ENCODE results near the gene SMKR1.
A peak's percentile ranks its signal among the peaks of the same experiment; 100 is the strongest.
"Not testable (repeated sequence)": the region's sequence is repeated elsewhere in the genome, so short reads cannot be mapped to it uniquely, and the experiment has no call there.

Gene SMKR1

GRCh38 chr7:129471402-129471827, 30.9 kb upstream of the SMKR1 start:
- H3K27me3 Mint-ChIP-seq = no peaks in the 10 kb centered on the region
- no peak overlapping the region for H3K27ac Mint-ChIP-seq
- no peak for ATAC-seq
- no peaks in the 10 kb centered on the region for H3K4me1 Mint-ChIP-seq
- DNase-seq = no peak
- H3K4me3 Mint-ChIP-seq = no peak overlapping the region
- no peaks in the 10 kb centered on the region for H3K9me3 Mint-ChIP-seq

- H3K4me3 Mint-ChIP-seq, H3K4me1 Mint-ChIP-seq, ATAC-seq, H3K27ac Mint-ChIP-seq, DNase-seq, H3K9me3 Mint-ChIP-seq, H3K27me3 Mint-ChIP-seq: not testable (repeated sequence)
Observed at GRCh38 chr7:129475931-129476330, 26.4 kb upstream of the SMKR1 start.

- H3K27me3 Mint-ChIP-seq, ATAC-seq, H3K9me3 Mint-ChIP-seq, H3K4me3 Mint-ChIP-seq, H3K27ac Mint-ChIP-seq, DNase-seq, H3K4me1 Mint-ChIP-seq: not testable (repeated sequence)
Observed at GRCh38 chr7:129476398-129476797, 25.9 kb upstream of the SMKR1 start.

GRCh38 chr7:129479831-129480230, 22.5 kb upstream of the SMKR1 start:
- DNase-seq = no peak
- Mint-ChIP-seq H3K27me3 (no peaks in the 10 kb centered on the region), H3K4me1 (no peaks in the 10 kb centered on the region), H3K4me3 (no peak overlapping the region), H3K27ac (no peak overlapping the region), H3K9me3 (no peaks in the 10 kb centered on the region)
- no peak for ATAC-seq

- no peak for ATAC-seq
- no peak overlapping the region for H3K27ac Mint-ChIP-seq
- no peak overlapping the region for H3K4me3 Mint-ChIP-seq
- no peaks in the 10 kb centered on the region for H3K4me1 Mint-ChIP-seq
- H3K9me3 Mint-ChIP-seq = no peaks in the 10 kb centered on the region
- H3K27me3 Mint-ChIP-seq = no peaks in the 10 kb centered on the region
- DNase-seq = no peak
Observed at GRCh38 chr7:129480674-129481363, 21.5 kb upstream of the SMKR1 start.

GRCh38 chr7:129481376-129481775, 21.0 kb upstream of the SMKR1 start:
- DNase-seq, H3K27me3 Mint-ChIP-seq, H3K4me1 Mint-ChIP-seq, H3K27ac Mint-ChIP-seq, ATAC-seq, H3K4me3 Mint-ChIP-seq, H3K9me3 Mint-ChIP-seq: not testable (repeated sequence)

GRCh38 chr7:129482781-129483180, 19.6 kb upstream of the SMKR1 start:
- no peak overlapping the region for H3K27ac Mint-ChIP-seq
- ATAC-seq = no peak
- H3K27me3 Mint-ChIP-seq = no peaks in the 10 kb centered on the region
- no peak for DNase-seq
- no peaks in the 10 kb centered on the region for H3K9me3 Mint-ChIP-seq
- no peak overlapping the region for H3K4me3 Mint-ChIP-seq
- no peaks in the 10 kb centered on the region for H3K4me1 Mint-ChIP-seq

GRCh38 chr7:129489491-129489890, 12.8 kb upstream of the SMKR1 start:
- Mint-ChIP-seq H3K9me3 (peaks cover 0 to 5% of the 10 kb centered on the region in 2 donors), H3K4me1 (peaks cover 7% of the 10 kb centered on the region), H3K27me3 (peaks cover 6% of the 10 kb centered on the region), H3K27ac (no peak overlapping the region), H3K4me3 (no peak overlapping the region)
- no peak for ATAC-seq
- DNase-seq = no peak

- DNase-seq = no peak
- Mint-ChIP-seq H3K27me3 (peaks cover 14% of the 10 kb centered on the region), H3K4me3 (no peak overlapping the region), H3K9me3 (peaks cover 0 to 5% of the 10 kb centered on the region in 2 donors), H3K27ac (no peak overlapping the region), H3K4me1 (peaks cover 13% of the 10 kb centered on the region)
- ATAC-seq = no peak
Observed at GRCh38 chr7:129492391-129492790, 9.9 kb upstream of the SMKR1 start.

GRCh38 chr7:129493555-129493954, 8.8 kb upstream of the SMKR1 start:
- Mint-ChIP-seq H3K4me1 (peaks cover 13% of the 10 kb centered on the region), H3K27me3 (peaks cover 21% of the 10 kb centered on the region), H3K9me3 (peaks cover 0 to 5% of the 10 kb centered on the region in 2 donors), H3K4me3 (no peak overlapping the region), H3K27ac (no peak overlapping the region)
- DNase-seq (no peak), ATAC-seq (no peak)

- Mint-ChIP-seq H3K27me3 (peaks cover 17% of the 10 kb centered on the region), H3K9me3 (peaks cover 0 to 2% of the 10 kb centered on the region in 2 donors), H3K27ac (no peak overlapping the region), H3K4me3 (no peak overlapping the region), H3K4me1 (peaks cover 13% of the 10 kb centered on the region)
- peak; percentile 50 for ATAC-seq
- no peak for DNase-seq
Observed at GRCh38 chr7:129494041-129494440, 8.3 kb upstream of the SMKR1 start.

- Mint-ChIP-seq H3K9me3 (no peaks in the 10 kb centered on the region), H3K27me3 (peaks cover 15% of the 10 kb centered on the region), H3K4me3 (no peak overlapping the region), H3K4me1 (peaks cover 13% of the 10 kb centered on the region), H3K27ac (no peak overlapping the region)
- no peak for ATAC-seq
- no peak for DNase-seq
Observed at GRCh38 chr7:129495987-129496386, 6.3 kb upstream of the SMKR1 start.

GRCh38 chr7:129496653-129497052, 5.7 kb upstream of the SMKR1 start:
- no peak overlapping the region for H3K4me3 Mint-ChIP-seq
- no peak for ATAC-seq
- no peak for DNase-seq
- H3K27ac Mint-ChIP-seq = no peak overlapping the region
- H3K9me3 Mint-ChIP-seq = no peaks in the 10 kb centered on the region
- H3K4me1 Mint-ChIP-seq = peaks cover 19% of the 10 kb centered on the region
- peaks cover 15% of the 10 kb centered on the region for H3K27me3 Mint-ChIP-seq

- H3K27ac Mint-ChIP-seq = no peak overlapping the region
- peaks cover 23% of the 10 kb centered on the region for H3K4me1 Mint-ChIP-seq
- DNase-seq = no peak
Observed at GRCh38 chr7:129497156-129497555, 5.2 kb upstream of the SMKR1 start.

GRCh38 chr7:129498021-129498420, 4.3 kb upstream of the SMKR1 start:
- H3K9me3 Mint-ChIP-seq = no peaks in the 10 kb centered on the region
- peaks cover 15% of the 10 kb centered on the region for H3K27me3 Mint-ChIP-seq
- DNase-seq (no peak), ATAC-seq (no peak)
- no peak overlapping the region for H3K27ac Mint-ChIP-seq
- H3K4me3 Mint-ChIP-seq = no peak overlapping the region
- peaks cover 19% of the 10 kb centered on the region for H3K4me1 Mint-ChIP-seq

More at GRCh38 chr7:129497156-129497555, 5.2 kb upstream of the SMKR1 start:
- no peak for ATAC-seq
- Mint-ChIP-seq H3K27me3 (peaks cover 15% of the 10 kb centered on the region), H3K4me3 (no peak overlapping the region), H3K9me3 (no peaks in the 10 kb centered on the region)

- Mint-ChIP-seq H3K4me3 (no peak overlapping the region), H3K27me3 (peaks cover 15% of the 10 kb centered on the region), H3K4me1 (peaks cover 25% of the 10 kb centered on the region), H3K27ac (no peak overlapping the region), H3K9me3 (no peaks in the 10 kb centered on the region)
- DNase-seq (no peak), ATAC-seq (no peak)
Observed at GRCh38 chr7:129499999-129500398, 2.3 kb upstream of the SMKR1 start.
